Testis (tissue), 2 donors: Measurements from ENCODE around the gene C2orf68.

ENCODE experiments used
- POLR2A ChIP-seq: fragments of 450-650 bp; IDR thresholded peaks from one replicate; pipeline ENCODE4 v1.6.1; 2017; ENCODE audit warnings: antibody characterized with exemption, mild to moderate bottlenecking, moderate library complexity
- TF ChIP-seq, protein P1 (sequence below), 3 experiments: fragments of 450-650 bp in 2 of 3; fragments of 200-600 bp in 1 of 3; sonication (generic) in 1 of 3; IDR thresholded peaks; one replicate each; pipeline ENCODE4 v1.5.1; 2016 to 2019; ENCODE audit warnings: antibody characterized with exemption in 3 of 3, mild to moderate bottlenecking in 2 of 3, moderate library complexity in 1 of 3

DNA sequence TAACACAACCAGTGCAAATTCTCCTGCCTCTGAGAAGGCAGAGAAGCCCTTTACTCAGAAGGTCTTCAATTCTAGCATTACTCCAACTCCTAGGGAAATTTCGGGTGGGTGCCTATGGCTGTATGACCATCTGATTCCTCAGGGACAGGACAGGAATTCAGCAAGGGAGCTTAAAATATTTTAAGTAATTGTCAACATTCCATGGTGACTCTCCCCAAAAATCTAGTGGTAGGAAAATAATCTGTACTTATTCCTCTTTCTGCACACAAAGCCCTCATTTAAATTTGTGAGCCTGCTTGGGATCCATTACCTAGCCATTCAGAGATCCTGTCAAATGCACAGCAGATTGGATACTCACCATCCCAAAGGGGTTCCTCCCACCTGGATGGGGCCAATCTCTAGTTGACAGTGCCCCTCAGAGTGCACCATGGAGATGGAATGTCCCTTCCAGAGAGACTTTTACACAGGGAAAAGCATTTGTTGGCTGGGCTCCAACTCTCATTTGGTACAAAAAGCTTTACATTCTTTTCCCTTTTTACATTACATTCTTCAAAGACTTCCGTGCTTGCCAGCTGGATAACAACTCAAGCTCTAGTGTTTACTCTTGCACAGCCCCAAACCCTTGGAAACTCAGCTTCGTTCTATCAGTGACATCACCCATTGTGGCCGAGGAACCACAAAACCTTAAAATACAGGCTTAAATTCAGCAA is 6.3 kb downstream of the C2orf68 start:
- TF ChIP-seq, protein P1, sequence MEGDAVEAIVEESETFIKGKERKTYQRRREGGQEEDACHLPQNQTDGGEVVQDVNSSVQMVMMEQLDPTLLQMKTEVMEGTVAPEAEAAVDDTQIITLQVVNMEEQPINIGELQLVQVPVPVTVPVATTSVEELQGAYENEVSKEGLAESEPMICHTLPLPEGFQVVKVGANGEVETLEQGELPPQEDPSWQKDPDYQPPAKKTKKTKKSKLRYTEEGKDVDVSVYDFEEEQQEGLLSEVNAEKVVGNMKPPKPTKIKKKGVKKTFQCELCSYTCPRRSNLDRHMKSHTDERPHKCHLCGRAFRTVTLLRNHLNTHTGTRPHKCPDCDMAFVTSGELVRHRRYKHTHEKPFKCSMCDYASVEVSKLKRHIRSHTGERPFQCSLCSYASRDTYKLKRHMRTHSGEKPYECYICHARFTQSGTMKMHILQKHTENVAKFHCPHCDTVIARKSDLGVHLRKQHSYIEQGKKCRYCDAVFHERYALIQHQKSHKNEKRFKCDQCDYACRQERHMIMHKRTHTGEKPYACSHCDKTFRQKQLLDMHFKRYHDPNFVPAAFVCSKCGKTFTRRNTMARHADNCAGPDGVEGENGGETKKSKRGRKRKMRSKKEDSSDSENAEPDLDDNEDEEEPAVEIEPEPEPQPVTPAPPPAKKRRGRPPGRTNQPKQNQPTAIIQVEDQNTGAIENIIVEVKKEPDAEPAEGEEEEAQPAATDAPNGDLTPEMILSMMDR (IDR thresholded peaks at IDR 0.05): no peak
- no peak for TF ChIP-seq POLR2A
